Measurements from ENCODE around the gene SGCB. TPM values are rescaled to one million over a fixed set of nuclear protein-coding genes. Genes with fewer than 3 reads are reported as not detected.

The SGCB gene
- total RNA-seq, 1 donor from 2014 or later: 29.4 TPM

- no peak for DNase-seq (ENCODE audit: low spot score)
Observed at GRCh38 chr4:52019936-52020657, 18.0 kb downstream of the SGCB start, which contains the start of gene LRRC66. TSS of gene LRRC66 (minus strand) at chr4:52020363. CDS start at chr4:52017613, 2,750 bp downstream.

GRCh38 chr4:52017814-52018213, 20.3 kb downstream of the SGCB start:
- DNase-seq (ENCODE audit: low spot score): no peak

GRCh38 chr4:52016981-52017380, 21.1 kb downstream of the SGCB start:
- DNase-seq (ENCODE audit: low spot score): no peak

- no peak for DNase-seq (ENCODE audit: low spot score)
Observed at GRCh38 chr4:52015366-52015765, 22.7 kb downstream of the SGCB start.

- no peak for DNase-seq (ENCODE audit: low spot score)
Observed at GRCh38 chr4:52014903-52015302, 23.2 kb downstream of the SGCB start.

GRCh38 chr4:52012651-52013050, 25.4 kb downstream of the SGCB start:
- no peak for DNase-seq (ENCODE audit: low spot score)

- no peak for DNase-seq (ENCODE audit: low spot score)
Observed at GRCh38 chr4:52010986-52011385, 27.1 kb downstream of the SGCB start.

- DNase-seq (ENCODE audit: low spot score): no peak
Observed at GRCh38 chr4:52006887-52007286, 31.2 kb downstream of the SGCB start.

GRCh38 chr4:52005604-52006273, 32.4 kb downstream of the SGCB start:
- no peak for DNase-seq (ENCODE audit: low spot score)

DNA sequence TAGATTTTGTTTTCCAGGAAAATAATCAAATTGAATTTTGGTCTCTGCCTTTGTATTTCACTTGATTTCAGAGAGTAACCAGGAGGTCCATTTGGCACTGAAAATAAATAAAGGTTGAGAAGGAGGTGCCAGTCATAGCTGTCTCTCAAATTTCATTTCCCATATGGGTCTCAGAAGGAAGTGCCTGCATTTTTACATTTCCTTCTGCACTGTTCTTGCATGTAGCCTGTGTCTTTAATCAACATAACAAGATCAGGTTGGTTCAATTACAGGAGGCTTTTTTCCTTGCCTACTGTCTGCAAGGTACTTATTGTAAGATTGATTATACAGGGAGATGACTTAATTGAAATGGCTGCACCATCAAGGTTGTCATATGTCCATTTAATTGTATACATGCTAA, 33.7 kb downstream of the SGCB start:
- DNase-seq (ENCODE audit: low spot score): no peak

- no peak for DNase-seq (ENCODE audit: low spot score)
Observed at GRCh38 chr4:52001616-52002015, 36.5 kb downstream of the SGCB start.

GRCh38 chr4:51999250-51999649, 38.8 kb downstream of the SGCB start:
- DNase-seq (ENCODE audit: low spot score): no peak

DNA sequence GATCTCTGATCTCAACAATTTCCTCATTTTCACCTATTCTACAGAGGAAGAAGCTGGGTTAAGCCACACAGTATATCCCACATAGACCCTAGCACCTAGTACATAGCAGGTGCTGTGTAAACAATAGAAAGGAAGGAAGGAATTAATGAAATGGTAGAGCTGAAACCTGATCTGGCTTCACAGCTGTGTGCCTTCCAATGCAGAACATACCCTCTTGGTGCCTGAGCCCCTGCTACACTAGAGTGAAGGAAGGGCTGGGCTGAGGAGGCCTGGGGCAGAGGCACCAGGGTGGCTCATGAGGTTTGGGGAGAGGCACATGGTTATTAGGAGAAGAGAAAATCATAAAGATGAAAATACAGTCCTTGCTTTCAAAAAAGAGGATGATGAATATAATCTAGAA, 39.3 kb downstream of the SGCB start:
- no peak for DNase-seq (ENCODE audit: low spot score)

GRCh38 chr4:51997647-51998046, 40.5 kb downstream of the SGCB start:
- no peak for DNase-seq (ENCODE audit: low spot score)

- DNase-seq (ENCODE audit: low spot score): no peak
Observed at GRCh38 chr4:51995647-51996220, 42.4 kb downstream of the SGCB start.

Other genes starting within 250 kb of the SGCB start
- gene DCUN1D4, start 195.1 kb downstream of the SGCB start, total RNA-seq: 71.2 TPM
- gene LRRC66, start 17.9 kb downstream of the SGCB start, total RNA-seq: 0.29 TPM
- 12.4 TPM for gene SPATA18, start 13.0 kb upstream of the SGCB start, total RNA-seq

Data from ureter (tissue), 1 donor.